GM19455 (cell line): ENCODE data around the gene ABCC11.

Experiments used
- ATAC-seq: cut with Tn5 transposase; IDR thresholded peaks from one replicate; pipeline ENCODE4 v1.9.1; 2021; ENCODE audit not compliant: unreplicated experiment

ABCC11 gene

GRCh38 chr16:48133455-48134211 lies 113.7 kb downstream of the ABCC11 start:
- no peak for ATAC-seq

- ATAC-seq: no peak
Measured at GRCh38 chr16:48132696-48133095, 114.6 kb downstream of the ABCC11 start.

DNA sequence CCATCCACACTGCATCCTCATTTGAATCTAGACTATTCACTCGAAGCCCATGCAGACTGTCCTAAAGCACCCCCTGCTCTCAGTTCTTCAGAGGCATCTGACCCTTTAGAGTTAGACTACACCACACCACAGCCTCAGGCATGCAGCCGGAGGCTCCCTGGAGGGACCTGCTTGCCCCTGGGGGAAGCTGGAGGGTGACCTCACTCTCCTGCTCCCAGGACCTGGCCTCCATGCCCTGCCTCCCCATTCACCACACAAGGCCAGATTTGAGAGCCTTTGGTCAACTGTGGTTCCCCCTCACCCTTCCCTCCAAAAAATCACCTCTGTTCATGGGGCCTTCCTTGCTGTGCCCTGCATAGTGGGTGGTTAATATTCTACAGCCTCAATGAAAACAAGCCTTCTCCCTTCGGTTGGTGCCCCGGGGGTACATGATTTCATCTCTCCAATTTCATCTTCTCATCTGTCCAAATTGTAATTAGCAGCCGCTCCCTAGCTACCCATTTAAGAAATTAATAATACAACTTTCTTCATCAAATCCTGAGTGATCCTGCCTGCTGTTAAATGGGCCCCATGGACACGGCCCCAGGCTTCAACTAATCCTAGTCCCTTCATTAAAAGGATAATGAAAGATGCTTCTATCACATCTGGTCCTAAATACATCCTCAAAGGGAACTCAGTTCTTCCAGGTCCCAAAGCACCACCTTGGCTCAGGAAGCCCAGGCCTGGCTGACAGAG lies 116.0 kb downstream of the ABCC11 start:
- no peak for ATAC-seq

DNA sequence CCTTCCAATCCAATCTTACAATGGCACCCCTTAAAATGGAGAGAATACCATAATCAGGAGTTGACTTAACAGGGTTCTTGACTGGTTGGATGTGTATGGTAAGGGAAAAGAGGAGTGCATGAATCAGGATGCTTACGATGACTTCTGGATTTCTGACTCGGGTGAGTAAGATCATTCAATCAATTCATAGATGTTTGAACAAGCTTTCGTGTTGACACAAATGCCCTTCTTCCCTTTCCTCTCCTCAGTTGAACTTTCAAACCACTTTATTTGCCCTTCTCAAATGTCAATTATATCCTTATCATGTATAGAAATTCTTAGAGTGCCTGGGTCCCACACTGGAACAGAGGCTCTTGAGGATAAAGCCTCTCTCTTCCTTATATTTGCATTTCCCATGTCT lies 117.4 kb downstream of the ABCC11 start:
- no peak for ATAC-seq

DNA sequence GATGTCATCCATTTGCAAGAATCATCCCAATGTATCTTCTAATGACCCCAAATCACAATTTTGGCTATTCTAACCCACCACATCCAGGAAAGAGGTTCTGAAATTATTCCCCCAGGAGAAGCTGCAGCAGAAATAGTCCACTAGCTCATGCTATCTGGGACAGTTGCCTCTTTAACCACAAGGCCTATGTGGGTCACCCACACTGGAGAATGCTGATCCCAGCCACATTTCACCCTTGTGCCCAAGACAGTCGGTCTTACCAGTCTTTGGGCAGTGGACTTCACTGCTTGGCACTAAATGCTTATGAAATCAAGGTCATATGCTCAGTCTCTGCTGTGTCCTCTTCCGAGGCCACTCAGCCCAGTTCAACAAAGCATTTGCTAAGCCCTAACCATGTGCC lies 118.6 kb downstream of the ABCC11 start:
- no peak for ATAC-seq

DNA sequence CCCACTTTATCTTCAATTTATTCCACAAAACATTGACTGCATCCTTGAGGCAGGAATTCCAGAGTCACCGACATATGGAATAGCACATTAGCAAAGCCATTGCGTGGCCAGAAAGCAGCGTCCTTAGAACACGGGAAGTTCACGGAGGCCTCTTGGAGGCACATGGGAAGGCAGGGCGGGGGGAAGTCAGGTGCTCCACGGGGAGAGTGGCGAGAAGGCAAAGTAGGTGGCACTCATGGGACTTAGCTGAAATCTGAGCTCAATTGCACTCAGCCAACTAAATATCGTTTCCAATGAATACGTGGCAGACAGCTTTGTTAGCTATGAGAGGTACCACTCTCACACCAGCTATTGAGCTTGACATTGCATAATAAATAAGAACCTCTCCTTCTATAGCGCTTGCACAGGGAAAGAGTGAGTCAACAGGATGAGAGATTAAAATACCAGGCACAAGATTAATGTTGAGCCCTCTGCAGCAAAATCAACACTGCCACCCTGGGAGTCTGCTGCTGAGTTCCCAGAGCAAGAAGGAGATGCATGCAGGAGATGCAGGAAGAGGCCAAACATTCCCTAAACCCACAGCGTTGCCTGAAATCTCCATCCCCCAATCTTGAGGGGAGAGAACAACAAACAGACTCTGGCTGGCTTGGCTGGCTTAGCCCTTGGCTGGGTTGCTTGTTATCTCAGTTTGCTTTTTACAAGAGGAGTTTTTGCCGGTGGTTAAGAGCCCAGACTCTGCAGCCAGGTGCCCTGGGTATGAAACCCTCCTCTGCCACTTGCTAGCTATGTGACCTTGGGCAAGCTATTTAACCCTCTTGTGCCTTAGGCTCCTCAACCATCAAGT lies 120.3 kb downstream of the ABCC11 start:
- no peak for ATAC-seq

GRCh38 chr16:48125888-48126287 lies 121.5 kb downstream of the ABCC11 start:
- no peak for ATAC-seq

- ATAC-seq: no peak
Measured at GRCh38 chr16:48124266-48124665, 123.1 kb downstream of the ABCC11 start.

DNA sequence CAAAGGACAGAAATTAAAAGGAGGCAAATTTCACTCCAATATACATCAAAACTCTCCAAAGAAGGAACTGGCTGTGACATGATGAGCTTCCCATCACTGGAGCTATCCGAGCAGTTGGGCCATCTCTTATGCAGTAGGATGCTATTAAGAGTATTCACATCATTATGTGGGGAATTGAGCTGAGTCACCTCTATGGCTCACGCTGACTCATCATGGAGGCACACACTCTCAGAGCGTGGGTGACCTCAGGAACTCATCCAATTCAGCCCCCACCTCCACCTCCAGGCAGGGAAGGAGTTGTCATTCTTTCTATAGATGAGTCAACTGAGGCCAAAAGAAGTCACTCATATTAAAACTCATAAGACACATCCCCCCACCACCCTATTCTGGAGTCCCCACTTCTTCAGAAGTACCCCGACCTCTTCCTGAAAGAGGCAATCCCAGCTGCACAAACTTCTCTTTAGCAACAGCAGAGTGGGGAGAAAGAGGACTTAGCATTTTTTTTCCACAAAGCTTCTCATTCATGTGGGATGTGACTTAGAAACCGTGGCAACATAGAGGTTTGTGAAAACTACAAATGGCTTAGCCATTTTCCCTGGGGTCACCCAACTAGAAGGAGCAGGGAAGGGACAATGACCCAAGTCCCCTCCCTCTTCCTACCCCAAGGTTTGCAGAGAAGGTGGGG lies 124.1 kb downstream of the ABCC11 start:
- ATAC-seq: no peak

DNA sequence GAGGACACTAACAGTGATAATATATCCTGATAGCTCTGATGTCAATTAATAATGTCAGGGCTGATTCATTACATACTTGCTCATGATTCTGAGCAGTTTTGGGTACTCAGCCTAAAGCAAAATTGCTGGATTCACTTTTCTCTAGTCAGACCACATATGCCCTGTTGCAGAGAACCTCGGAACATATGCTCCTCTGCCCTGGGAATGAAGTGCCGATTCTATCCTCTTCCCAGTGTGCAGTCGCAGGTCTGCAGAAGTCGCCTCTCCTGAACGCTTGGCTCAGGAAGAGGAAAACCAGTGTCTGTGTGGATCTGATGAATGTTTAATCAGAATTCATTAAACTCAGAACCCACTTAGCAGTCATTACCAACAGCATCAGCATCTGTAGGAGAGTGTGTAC lies 126.1 kb downstream of the ABCC11 start:
- ATAC-seq: no peak

DNA sequence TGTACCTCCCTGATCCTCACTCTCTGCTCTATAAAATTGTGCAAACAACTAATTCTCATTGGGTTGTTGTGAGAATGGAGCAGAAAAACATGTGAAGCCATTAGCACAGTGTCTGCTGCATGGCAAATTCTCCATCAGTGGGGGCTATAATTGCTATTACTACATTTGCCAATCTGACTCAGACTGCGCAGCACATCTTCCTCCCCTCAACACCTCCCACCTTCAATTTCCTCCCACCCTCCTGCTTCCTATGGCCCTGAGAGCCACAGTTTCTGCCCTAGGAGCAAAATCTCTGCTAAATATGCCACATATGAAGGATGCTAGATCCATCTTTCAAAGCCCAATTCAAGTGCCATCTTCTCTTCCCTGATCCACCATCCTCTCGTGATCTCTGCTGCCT lies 128.5 kb downstream of the ABCC11 start:
- ATAC-seq: no peak

DNA sequence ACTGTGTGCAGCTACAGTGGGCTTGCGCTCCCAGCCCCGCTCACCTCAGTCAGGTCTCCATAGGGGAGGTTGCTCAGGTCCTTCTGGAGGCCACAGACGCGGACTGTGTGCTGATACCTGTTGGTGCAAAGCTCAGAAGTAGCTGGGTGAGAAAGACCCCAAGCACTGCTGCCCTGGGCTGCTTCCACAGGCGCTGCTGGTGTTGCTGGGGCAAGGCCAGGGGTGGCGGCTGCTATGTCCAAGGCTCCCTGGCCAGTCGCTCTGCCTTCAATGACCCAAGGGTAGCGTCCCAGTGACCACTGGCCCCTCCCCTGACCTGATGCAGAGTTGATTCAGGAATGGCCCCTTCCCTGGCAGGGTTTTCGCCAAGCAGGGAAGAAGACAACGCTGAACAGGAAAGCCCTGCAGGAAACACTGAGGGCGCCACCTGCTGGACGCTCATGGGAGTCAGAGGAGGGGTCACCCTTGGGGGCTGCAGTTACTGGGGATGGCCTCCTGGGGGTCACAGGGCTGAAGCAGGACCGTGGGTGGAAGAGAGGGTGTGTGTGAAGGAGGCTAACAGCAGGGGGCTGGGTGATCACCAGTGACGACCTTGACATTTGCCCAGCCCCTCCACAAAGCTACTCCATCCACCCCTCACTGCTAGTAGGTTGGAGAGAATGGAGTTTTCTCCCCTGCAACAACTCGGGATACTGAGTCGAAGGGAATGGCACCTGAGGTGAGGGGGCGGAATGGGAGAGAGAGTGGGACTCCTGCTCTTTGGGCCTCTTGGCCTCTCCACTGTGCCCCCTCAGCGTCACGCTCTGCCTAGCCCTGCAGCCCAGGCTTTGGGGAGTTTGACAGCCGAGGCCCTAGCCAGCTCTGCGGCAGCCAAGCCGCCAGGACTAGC lies 129.9 kb downstream of the ABCC11 start:
- peak; percentile 77 for ATAC-seq
